WTC11 (cell line): Measurements from ENCODE around the gene SACS. TPM values are rescaled to one million over a fixed set of nuclear protein-coding genes. Genes with fewer than 3 reads are reported as not detected.

Source experiments
- ATAC-seq: fragments of 200-7000 bp; cut with Tn5 transposase; 2 replicates; pipeline ENCODE4 v1.10.0; 2021; ENCODE audit warnings: mild to moderate bottlenecking, moderate library complexity
- CTCF ChIA-PET: fragments of 300-600 bp; sonication (Branson Sonifier 250); formaldehyde crosslinking; loops from one replicate; lab custom pipeline; 2021; ENCODE audit warnings: antibody characterized with exemption; lab: Charles Lee
- POLR2A ChIA-PET: fragments of 350-600 bp; sonication (Branson Sonifier 250); formaldehyde crosslinking; loops from one replicate; lab custom pipeline; 2021; ENCODE audit warnings: antibody characterized with exemption; lab: Charles Lee
- DNase-seq: peaks from one replicate; pipeline ENCODE4 v3.0.0; 2021; ENCODE audit warnings: low spot score
- H3K27ac Mint-ChIP-seq: 2 replicates; pipeline ENCODE4 v1.8.0; 2021; ENCODE audit warnings: mixed read lengths
- H3K27me3 Mint-ChIP-seq: 2 replicates; pipeline ENCODE4 v1.8.0; 2021; ENCODE audit warnings: low read depth, mild to moderate bottlenecking, moderate library complexity, mixed read lengths
- H3K36me3 Mint-ChIP-seq: 2 replicates; pipeline ENCODE4 v1.8.0; 2021; ENCODE audit warnings: mixed read lengths
- H3K4me1 Mint-ChIP-seq: 2 replicates; pipeline ENCODE4 v1.8.0; 2022; ENCODE audit warnings: mixed read lengths
- H3K4me3 Mint-ChIP-seq: 2 replicates; pipeline ENCODE4 v1.8.0; 2021; ENCODE audit warnings: mild to moderate bottlenecking, moderate library complexity, mixed read lengths
- H3K9me3 Mint-ChIP-seq: 2 replicates; pipeline ENCODE4 v1.8.0; 2021; ENCODE audit warnings: mixed read lengths
- ARID4B ChIP-seq: sonication (generic); formaldehyde crosslinking; IDR thresholded peaks from 2 replicates; pipeline ENCODE4 v1.8.0; 2023; ENCODE audit warnings: missing genetic modification reagents, mild to moderate bottlenecking, borderline replicate concordance
- CBFB ChIP-seq: sonication (generic); formaldehyde crosslinking; IDR thresholded peaks from 2 replicates; pipeline ENCODE4 v1.8.1; 2022; ENCODE audit warnings: mild to moderate bottlenecking, low read depth, missing genetic modification reagents
- CREB1 ChIP-seq: sonication (generic); formaldehyde crosslinking; IDR thresholded peaks from 2 replicates; pipeline ENCODE4 v1.8.0; 2023; ENCODE audit warnings: mild to moderate bottlenecking, missing genetic modification reagents
- GABPB1 ChIP-seq: sonication (generic); formaldehyde crosslinking; IDR thresholded peaks from 2 replicates; pipeline ENCODE4 v1.8.1; 2023; ENCODE audit warnings: mild to moderate bottlenecking, missing genetic modification reagents
- GTF2I ChIP-seq: fragments of 250-450 bp; sonication (Bioruptor Pico); conservative IDR thresholded peaks from 2 replicates; pipeline ENCODE4 v1.4.0; 2021; ENCODE audit warnings: mild to moderate bottlenecking
- HMGA2 ChIP-seq: fragments of 250-450 bp; sonication (Bioruptor Pico); IDR thresholded peaks from 2 replicates; pipeline ENCODE4 v1.4.0; 2021; ENCODE audit warnings: mild to moderate bottlenecking, moderate library complexity
- RELA ChIP-seq: sonication (generic); formaldehyde crosslinking; IDR thresholded peaks from 2 replicates; pipeline ENCODE4 v1.8.1; 2022; ENCODE audit warnings: missing genetic modification reagents, mild to moderate bottlenecking, borderline replicate concordance
- SMAD3 ChIP-seq: sonication (generic); formaldehyde crosslinking; IDR thresholded peaks from 2 replicates; pipeline ENCODE4 v1.8.0; 2022; ENCODE audit warnings: missing genetic modification reagents, mild to moderate bottlenecking, borderline replicate concordance
- USF2 ChIP-seq: sonication (generic); formaldehyde crosslinking; IDR thresholded peaks from 2 replicates; pipeline ENCODE4 v1.8.1; 2023; ENCODE audit warnings: mild to moderate bottlenecking, missing genetic modification reagents, moderate library complexity
- ZMAT4 ChIP-seq: fragments of 250-450 bp; sonication (Bioruptor Pico); IDR thresholded peaks from 2 replicates; pipeline ENCODE4 v1.9.0; 2021; ENCODE audit warnings: mild to moderate bottlenecking
- ZNF138 ChIP-seq: sonication (generic); formaldehyde crosslinking; conservative IDR thresholded peaks from 2 replicates; pipeline ENCODE4 v1.8.1; 2022; ENCODE audit warnings: mild to moderate bottlenecking, moderate library complexity, missing genetic modification reagents
- ZNF219 ChIP-seq: sonication (generic); formaldehyde crosslinking; IDR thresholded peaks from 2 replicates; pipeline ENCODE4 v1.8.0; 2023; ENCODE audit warnings: missing genetic modification reagents, mild to moderate bottlenecking, borderline replicate concordance
- ZNF416 ChIP-seq: fragments of 250-450 bp; sonication (Bioruptor Pico); IDR thresholded peaks from 2 replicates; pipeline ENCODE4 v1.9.0; 2021; ENCODE audit warnings: mild to moderate bottlenecking, inconsistent platforms
- ZNF423 ChIP-seq: fragments of 250-450 bp; sonication (Bioruptor Pico); IDR thresholded peaks from 2 replicates; pipeline ENCODE4 v2.1.2; 2022; ENCODE audit warnings: mild to moderate bottlenecking, moderate library complexity
- total RNA-seq: library from RNA; stranded (reverse); gene quantifications from 3 replicates; pipeline ENCODE4 v1.2.3, GENCODE V29; 2021
- TF ChIP-seq, protein P1 (sequence below): fragments of 200-600 bp; IDR thresholded peaks from 2 replicates; pipeline ENCODE4 v1.8.0; 2022; ENCODE audit warnings: antibody characterized with exemption
- TF ChIP-seq, protein P2 (sequence below): sonication (generic); formaldehyde crosslinking; IDR thresholded peaks from 2 replicates; pipeline ENCODE4 v1.8.0; 2023; ENCODE audit warnings: missing genetic modification reagents

The SACS gene
- total RNA-seq, 1 experiment from 2014 or later, result 35.2 TPM

GRCh38 chr13:23480324-23480723 lies 46.8 kb upstream of the SACS start:
- no peak overlapping the region for H3K27ac Mint-ChIP-seq
- H3K4me3 Mint-ChIP-seq, result no peak overlapping the region
- CTCF ChIA-PET, result no interaction called here
- no peaks in the 10 kb centered on the region for H3K27me3 Mint-ChIP-seq
- H3K4me1 Mint-ChIP-seq, result no peaks in the 10 kb centered on the region
- POLR2A ChIA-PET, result no interaction called here
- DNase-seq (no peak), ATAC-seq (no peak)
- peaks cover 22% of the 10 kb centered on the region for H3K36me3 Mint-ChIP-seq
- peaks cover 40% of the 10 kb centered on the region for H3K9me3 Mint-ChIP-seq
- TF ChIP-seq USF2 (no peak), ZMAT4 (CRISPR knock-in tag) (no peak), ARID4B (CRISPR knock-in tag) (no peak), CBFB (CRISPR knock-in tag) (no peak), HMGA2 (no peak), RELA (CRISPR knock-in tag) (no peak), SMAD3 (CRISPR knock-in tag) (no peak), GABPB1 (no peak), ZNF416 (CRISPR knock-in tag) (no peak)
- TF ChIP-seq, protein P1, sequence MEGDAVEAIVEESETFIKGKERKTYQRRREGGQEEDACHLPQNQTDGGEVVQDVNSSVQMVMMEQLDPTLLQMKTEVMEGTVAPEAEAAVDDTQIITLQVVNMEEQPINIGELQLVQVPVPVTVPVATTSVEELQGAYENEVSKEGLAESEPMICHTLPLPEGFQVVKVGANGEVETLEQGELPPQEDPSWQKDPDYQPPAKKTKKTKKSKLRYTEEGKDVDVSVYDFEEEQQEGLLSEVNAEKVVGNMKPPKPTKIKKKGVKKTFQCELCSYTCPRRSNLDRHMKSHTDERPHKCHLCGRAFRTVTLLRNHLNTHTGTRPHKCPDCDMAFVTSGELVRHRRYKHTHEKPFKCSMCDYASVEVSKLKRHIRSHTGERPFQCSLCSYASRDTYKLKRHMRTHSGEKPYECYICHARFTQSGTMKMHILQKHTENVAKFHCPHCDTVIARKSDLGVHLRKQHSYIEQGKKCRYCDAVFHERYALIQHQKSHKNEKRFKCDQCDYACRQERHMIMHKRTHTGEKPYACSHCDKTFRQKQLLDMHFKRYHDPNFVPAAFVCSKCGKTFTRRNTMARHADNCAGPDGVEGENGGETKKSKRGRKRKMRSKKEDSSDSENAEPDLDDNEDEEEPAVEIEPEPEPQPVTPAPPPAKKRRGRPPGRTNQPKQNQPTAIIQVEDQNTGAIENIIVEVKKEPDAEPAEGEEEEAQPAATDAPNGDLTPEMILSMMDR, result no peak

- ChIA-PET POLR2A (no interaction called here), CTCF (no interaction called here)
- no peaks in the 10 kb centered on the region for H3K4me1 Mint-ChIP-seq
- no peaks in the 10 kb centered on the region for H3K27me3 Mint-ChIP-seq
- DNase-seq, result no peak
- no peak overlapping the region for H3K27ac Mint-ChIP-seq
- no peak overlapping the region for H3K4me3 Mint-ChIP-seq
- peaks cover 37% of the 10 kb centered on the region for H3K9me3 Mint-ChIP-seq
- no peak for ATAC-seq
- peaks cover 19% of the 10 kb centered on the region for H3K36me3 Mint-ChIP-seq
- no peak for TF ChIP-seq GTF2I (CRISPR knock-in tag)
- TF ChIP-seq, protein P2, sequence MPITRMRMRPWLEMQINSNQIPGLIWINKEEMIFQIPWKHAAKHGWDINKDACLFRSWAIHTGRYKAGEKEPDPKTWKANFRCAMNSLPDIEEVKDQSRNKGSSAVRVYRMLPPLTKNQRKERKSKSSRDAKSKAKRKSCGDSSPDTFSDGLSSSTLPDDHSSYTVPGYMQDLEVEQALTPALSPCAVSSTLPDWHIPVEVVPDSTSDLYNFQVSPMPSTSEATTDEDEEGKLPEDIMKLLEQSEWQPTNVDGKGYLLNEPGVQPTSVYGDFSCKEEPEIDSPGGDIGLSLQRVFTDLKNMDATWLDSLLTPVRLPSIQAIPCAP (CRISPR knock-in tag), result no peak
- no peak for TF ChIP-seq ARID4B (CRISPR knock-in tag)
- no peak for TF ChIP-seq ZNF219 (CRISPR knock-in tag)
- TF ChIP-seq ZNF423 (CRISPR knock-in tag), result no peak
- no peak for TF ChIP-seq CREB1
- TF ChIP-seq ZNF138, result no peak
Observed at GRCh38 chr13:23477101-23477500, 43.6 kb upstream of the SACS start.
